ENCODE results near the gene LAP3. TPM values are rescaled to one million over a fixed set of nuclear protein-coding genes. Genes with fewer than 3 reads are reported as not detected.

Gene LAP3
- total and polyA plus RNA-seq, 4 experiments from 2014 or later, result 25.6 to 71.3 (median 35.1) TPM

Other genes with a start within 250 kb of the LAP3 start
- gene QDPR, start 65.1 kb upstream of the LAP3 start, total RNA-seq, result 10 to 100 TPM; 21.8 to 24.4 TPM
- gene QDPR, start 65.1 kb upstream of the LAP3 start, polyA plus RNA-seq, result 10 to 100 TPM; 35.5 to 46.0 TPM
- not detected for gene CLRN2, start 62.0 kb upstream of the LAP3 start, total RNA-seq
- not detected for gene CLRN2, start 62.0 kb upstream of the LAP3 start, polyA plus RNA-seq
- gene MED28, start 37.4 kb downstream of the LAP3 start, total RNA-seq, result 10 to 100 TPM; 85.4 to 87.0 TPM
- gene MED28, start 37.4 kb downstream of the LAP3 start, polyA plus RNA-seq, result 10 to 100 TPM; 44.2 to 47.8 TPM
- gene FAM184B, start 204.4 kb downstream of the LAP3 start, total RNA-seq, result not detected
- gene FAM184B, start 204.4 kb downstream of the LAP3 start, polyA plus RNA-seq, result not detected
- 10 to 100 TPM; 74.7 to 74.9 TPM for gene DCAF16, start 233.6 kb downstream of the LAP3 start, total RNA-seq
- gene DCAF16, start 233.6 kb downstream of the LAP3 start, polyA plus RNA-seq, result 10 to 100 TPM; 13.4 to 20.2 TPM
- under 1 TPM; 0.20 to 0.83 TPM for gene NCAPG, start 233.8 kb downstream of the LAP3 start, total RNA-seq
- gene NCAPG, start 233.8 kb downstream of the LAP3 start, polyA plus RNA-seq, result under 1 TPM in 1 of 2 donors, not detected in 1; 0.37 TPM